A673 (cell line): ENCODE measurements around the gene ADNP2. TPM values are rescaled to one million over a fixed set of nuclear protein-coding genes. Genes with fewer than 3 reads are reported as not detected.

Experiments
- BruUV-seq: library from RNA; stranded (reverse); fragments of 400-500 nt; replicated peaks from 2 replicates; lab custom pipeline; 2021; lab: Mats Ljungman, UMichigan
- CTCF ChIA-PET: fragments of 300-600 bp; sonication (Branson Sonifier 250); formaldehyde crosslinking; loops from one replicate; lab custom pipeline; 2022; ENCODE audit warnings: antibody characterized with exemption; lab: Charles Lee
- POLR2A ChIA-PET: fragments of 300-600 bp; sonication (Branson Sonifier 250); formaldehyde crosslinking; loops from one replicate; lab custom pipeline; 2022; ENCODE audit warnings: antibody characterized with exemption; ENCODE audit not compliant: low non-redundant PET; lab: Charles Lee
- DNase-seq: peaks from one replicate; pipeline ENCODE4 v3.0.0-alpha.2; 2015; ENCODE audit warnings: low spot score
- H3K27ac ChIP-seq: fragments of 200-600 bp; sonication (generic); 2 replicates; pipeline ENCODE4 v1.5.1; 2016; ENCODE audit warnings: mixed run types, low read depth, mild to moderate bottlenecking, mixed read lengths, antibody characterized with exemption, low read length; ENCODE audit not compliant: poor library complexity, severe bottlenecking
- H3K27me3 ChIP-seq: fragments of 200-600 bp; sonication (generic); replicated peaks from 2 replicates; pipeline ENCODE4 v1.6.1; 2017; ENCODE audit warnings: mixed run types, low read depth, mild to moderate bottlenecking, mixed read lengths, antibody characterized with exemption, low read length; ENCODE audit not compliant: insufficient read depth, poor library complexity
- H3K36me3 ChIP-seq: fragments of 200-600 bp; sonication (generic); 2 replicates; pipeline ENCODE4 v1.6.1; 2016; ENCODE audit warnings: mixed run types, mild to moderate bottlenecking, mixed read lengths, antibody characterized with exemption, low read length; ENCODE audit not compliant: insufficient read depth, poor library complexity, severe bottlenecking
- H3K4me1 ChIP-seq: fragments of 200-600 bp; sonication (generic); 2 replicates; pipeline ENCODE4 v1.6.1; 2017; ENCODE audit warnings: mixed run types, mild to moderate bottlenecking, mixed read lengths, antibody characterized with exemption, low read length; ENCODE audit not compliant: insufficient read depth, poor library complexity, severe bottlenecking
- H3K4me3 ChIP-seq: fragments of 200-600 bp; sonication (generic); 2 replicates; pipeline ENCODE4 v1.5.1; 2016; ENCODE audit warnings: low read depth, mixed run types, mild to moderate bottlenecking, mixed read lengths, low read length; ENCODE audit not compliant: poor library complexity, severe bottlenecking
- H3K9me3 ChIP-seq: fragments of 200-600 bp; sonication (generic); 2 replicates; pipeline ENCODE4 v1.6.1; 2016; ENCODE audit warnings: mixed run types, low read depth, mild to moderate bottlenecking, mixed read lengths, antibody characterized with exemption, low read length; ENCODE audit not compliant: poor library complexity, severe bottlenecking
- EZH2 ChIP-seq: fragments of 200-600 bp; sonication (generic); IDR thresholded peaks from 2 replicates; pipeline ENCODE4 v1.6.1; 2017; ENCODE audit warnings: borderline replicate concordance, low read depth, mild to moderate bottlenecking, mixed read lengths, antibody characterized with exemption, low read length; ENCODE audit not compliant: poor library complexity, severe bottlenecking
- intact Hi-C: fragments of 100-400 bp; cut with micrococcal nuclease; formaldehyde crosslinking; loops from one replicate; pipeline ENCODE4 v1.10.0; 2022; ENCODE audit not compliant: unreplicated experiment
- total RNA-seq: library from RNA; stranded (reverse); gene quantifications from 2 replicates; pipeline ENCODE4 v1.2.3, GENCODE V29; 2021
- TF ChIP-seq, protein P1 (sequence below): fragments of 300-800, 200-600 bp; sonication (generic); conservative IDR thresholded peaks from 2 replicates; pipeline ENCODE4 v1.5.1; 2017; ENCODE audit warnings: low read depth, mild to moderate bottlenecking, antibody characterized with exemption, low read length, moderate library complexity, mixed read lengths

The ADNP2 gene
- total RNA-seq, 1 experiment from 2014 or later, result 27.5 TPM

DNA sequence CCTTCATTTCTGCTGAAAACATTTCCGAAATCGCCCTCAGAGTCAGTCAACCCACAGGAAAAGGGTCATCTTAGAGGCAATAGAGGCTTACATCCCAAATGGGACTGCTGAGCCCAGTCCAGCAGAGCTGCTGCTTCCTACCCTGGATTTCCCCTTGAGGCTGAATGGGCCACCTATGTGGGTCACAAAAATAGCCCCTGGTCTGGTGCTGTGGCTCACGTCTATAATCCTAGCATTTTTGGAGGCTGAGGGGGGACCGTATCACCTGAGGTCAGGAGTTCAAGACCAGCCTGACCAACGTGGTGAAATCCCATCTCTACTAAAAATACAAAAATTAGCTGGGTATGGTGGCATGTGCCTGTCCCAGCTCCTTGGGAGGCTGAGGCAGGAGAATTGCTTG, 49.3 kb downstream of the ADNP2 start:
- H3K36me3 ChIP-seq, result no peaks in the 10 kb centered on the region
- H3K4me3 ChIP-seq, result no peak overlapping the region
- no peaks in the 10 kb centered on the region for H3K27me3 ChIP-seq
- intact Hi-C loops, result loop anchor here (10.0 kb wide), 1 partner anchor 364 kb away; the partner anchor contains the start of gene KCNG2
- CTCF ChIA-PET, result interaction anchor here (0.6 to 1.2 kb wide), 4 partner anchors 11 to 103 kb away, joined by 3 to 4 read pairs (median 3); no protein-coding TSS in a partner anchor
- POLR2A ChIA-PET, result no interaction called here
- H3K4me1 ChIP-seq, result peaks cover 6% of the 10 kb centered on the region
- H3K27ac ChIP-seq, result no peak overlapping the region
- no peak for DNase-seq
- TF ChIP-seq EZH2, result no peak
- TF ChIP-seq, protein P1, sequence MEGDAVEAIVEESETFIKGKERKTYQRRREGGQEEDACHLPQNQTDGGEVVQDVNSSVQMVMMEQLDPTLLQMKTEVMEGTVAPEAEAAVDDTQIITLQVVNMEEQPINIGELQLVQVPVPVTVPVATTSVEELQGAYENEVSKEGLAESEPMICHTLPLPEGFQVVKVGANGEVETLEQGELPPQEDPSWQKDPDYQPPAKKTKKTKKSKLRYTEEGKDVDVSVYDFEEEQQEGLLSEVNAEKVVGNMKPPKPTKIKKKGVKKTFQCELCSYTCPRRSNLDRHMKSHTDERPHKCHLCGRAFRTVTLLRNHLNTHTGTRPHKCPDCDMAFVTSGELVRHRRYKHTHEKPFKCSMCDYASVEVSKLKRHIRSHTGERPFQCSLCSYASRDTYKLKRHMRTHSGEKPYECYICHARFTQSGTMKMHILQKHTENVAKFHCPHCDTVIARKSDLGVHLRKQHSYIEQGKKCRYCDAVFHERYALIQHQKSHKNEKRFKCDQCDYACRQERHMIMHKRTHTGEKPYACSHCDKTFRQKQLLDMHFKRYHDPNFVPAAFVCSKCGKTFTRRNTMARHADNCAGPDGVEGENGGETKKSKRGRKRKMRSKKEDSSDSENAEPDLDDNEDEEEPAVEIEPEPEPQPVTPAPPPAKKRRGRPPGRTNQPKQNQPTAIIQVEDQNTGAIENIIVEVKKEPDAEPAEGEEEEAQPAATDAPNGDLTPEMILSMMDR, result no peak
- BruUV-seq, result no TSS peak
- no peaks in the 10 kb centered on the region for H3K9me3 ChIP-seq

DNA sequence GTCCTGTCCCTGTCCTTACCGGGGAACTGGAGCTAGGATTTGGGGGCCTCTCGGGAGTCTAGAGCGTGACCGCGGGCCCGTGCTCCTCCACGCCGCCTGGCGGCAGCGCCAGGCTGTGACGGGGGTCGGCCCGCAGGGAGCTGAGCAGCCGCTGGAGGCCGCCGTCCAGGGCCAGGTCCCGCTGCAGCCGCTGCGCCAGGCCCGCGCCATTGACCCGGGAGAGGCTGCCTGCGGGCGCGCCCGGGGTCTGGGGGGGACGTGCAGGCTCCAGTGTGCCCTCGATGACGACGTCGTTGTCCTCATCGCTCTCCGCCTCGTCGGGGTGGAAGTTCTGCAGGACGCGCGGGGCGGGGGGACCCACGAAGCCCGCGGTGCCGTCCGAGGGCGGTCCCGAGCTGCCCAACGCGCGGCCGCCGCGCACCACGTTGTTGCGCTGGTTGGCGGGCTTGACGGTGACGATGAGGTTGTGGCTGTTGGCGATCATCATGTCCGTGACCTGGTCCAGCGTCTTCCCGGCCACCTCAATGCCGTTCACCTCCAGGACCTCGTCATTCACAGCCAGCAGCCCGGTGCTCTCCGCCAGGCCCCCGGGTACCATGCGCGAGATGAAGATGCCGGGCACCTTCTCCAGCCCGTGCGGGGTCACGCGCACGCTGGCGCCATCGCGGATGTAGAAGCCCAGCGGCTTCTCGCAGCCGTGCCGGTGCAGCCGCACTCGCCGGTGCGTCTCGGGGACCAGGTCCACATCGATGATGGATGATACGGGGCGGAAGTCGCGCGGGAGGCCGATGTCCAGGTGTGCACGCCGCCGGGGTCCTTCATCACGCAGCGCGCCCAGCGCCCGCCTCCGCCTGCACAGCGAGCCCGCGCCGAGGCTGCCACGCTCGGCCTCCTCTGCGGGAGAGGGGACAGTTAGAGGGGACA, 50.9 kb downstream of the ADNP2 start:
- H3K27me3 ChIP-seq, result no peaks in the 10 kb centered on the region
- no peak overlapping the region for H3K27ac ChIP-seq
- POLR2A ChIA-PET, result no interaction called here
- no peaks in the 10 kb centered on the region for H3K36me3 ChIP-seq
- H3K9me3 ChIP-seq, result peaks cover 4% of the 10 kb centered on the region
- CTCF ChIA-PET, result no interaction called here
- DNase-seq, result no peak
- no peak overlapping the region for H3K4me3 ChIP-seq
- peaks cover 6% of the 10 kb centered on the region for H3K4me1 ChIP-seq
- intact Hi-C loops, result loop anchor here (10.0 kb wide), 1 partner anchor 365 kb away; the partner anchor contains the start of gene KCNG2
- TF ChIP-seq, protein P1, result no peak
- TF ChIP-seq EZH2, result no peak
- no TSS peak for BruUV-seq

DNA sequence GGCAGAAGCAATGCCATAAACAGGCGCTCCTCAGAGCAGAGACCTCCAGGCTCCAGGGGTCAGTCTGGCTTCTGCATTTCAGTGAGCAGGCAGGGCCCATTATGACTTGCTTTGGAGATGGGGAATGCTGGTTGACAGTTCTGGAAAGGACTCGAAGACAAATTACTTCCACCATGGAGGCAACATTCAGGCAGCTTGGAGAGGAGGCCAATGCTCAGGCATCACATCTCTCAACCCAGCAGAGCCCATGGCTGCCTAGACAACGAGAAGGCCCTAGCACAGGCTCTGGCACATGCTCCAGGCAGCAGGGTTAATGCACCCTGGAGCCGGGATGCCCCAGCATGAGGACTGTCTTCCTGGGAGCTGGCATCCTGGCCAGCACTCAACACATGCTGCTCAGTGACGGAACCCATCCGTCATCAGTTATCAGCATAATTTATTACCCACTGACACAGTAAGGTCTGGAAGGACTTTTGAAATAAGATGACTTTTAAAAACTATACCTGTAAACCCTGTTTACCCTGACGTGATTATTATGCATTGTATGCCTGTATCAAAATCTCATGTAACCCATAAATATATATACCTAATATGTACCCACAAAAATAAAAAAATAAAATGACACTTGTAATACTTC, 52.8 kb downstream of the ADNP2 start:
- POLR2A ChIA-PET, result no interaction called here
- intact Hi-C loops, result no loop called here
- no TSS peak for BruUV-seq
- Histone ChIP-seq H3K4me1 (peaks cover under 1% of the 10 kb centered on the region), H3K4me3 (no peak overlapping the region), H3K36me3 (no peaks in the 10 kb centered on the region), H3K27ac (no peak overlapping the region), H3K27me3 (no peaks in the 10 kb centered on the region), H3K9me3 (peaks cover 4% of the 10 kb centered on the region)
- TF ChIP-seq, protein P1, result no peak
- TF ChIP-seq EZH2, result no peak
- CTCF ChIA-PET, result no interaction called here
- DNase-seq, result no peak
